ENCODE data around the gene ADRB2. TPM values are rescaled to one million over a fixed set of nuclear protein-coding genes. Genes with fewer than 3 reads are reported as not detected.

ADRB2 gene
- total RNA-seq, 2 donors from 2014 or later, result 0.94 to 1.2 TPM

GRCh38 chr5:148785223-148785622 is 41.2 kb upstream of the ADRB2 start:
- Histone ChIP-seq H3K9ac (ENCODE audit: low read depth in 2 of 2, low read length in 2 of 2) (no peak overlapping the region), H3K9me3 (no peaks in the 10 kb centered on the region), H3K27me3 (no peaks in the 10 kb centered on the region), H3K36me3 (no peaks in the 10 kb centered on the region), H3K4me1 (no peaks in the 10 kb centered on the region), H3K27ac (no peak overlapping the region), H3K4me3 (no peak overlapping the region)
- DNase-seq, result no peak
- intact Hi-C loops (cut with DNase I), result no loop called here
- TF ChIP-seq, protein P1, sequence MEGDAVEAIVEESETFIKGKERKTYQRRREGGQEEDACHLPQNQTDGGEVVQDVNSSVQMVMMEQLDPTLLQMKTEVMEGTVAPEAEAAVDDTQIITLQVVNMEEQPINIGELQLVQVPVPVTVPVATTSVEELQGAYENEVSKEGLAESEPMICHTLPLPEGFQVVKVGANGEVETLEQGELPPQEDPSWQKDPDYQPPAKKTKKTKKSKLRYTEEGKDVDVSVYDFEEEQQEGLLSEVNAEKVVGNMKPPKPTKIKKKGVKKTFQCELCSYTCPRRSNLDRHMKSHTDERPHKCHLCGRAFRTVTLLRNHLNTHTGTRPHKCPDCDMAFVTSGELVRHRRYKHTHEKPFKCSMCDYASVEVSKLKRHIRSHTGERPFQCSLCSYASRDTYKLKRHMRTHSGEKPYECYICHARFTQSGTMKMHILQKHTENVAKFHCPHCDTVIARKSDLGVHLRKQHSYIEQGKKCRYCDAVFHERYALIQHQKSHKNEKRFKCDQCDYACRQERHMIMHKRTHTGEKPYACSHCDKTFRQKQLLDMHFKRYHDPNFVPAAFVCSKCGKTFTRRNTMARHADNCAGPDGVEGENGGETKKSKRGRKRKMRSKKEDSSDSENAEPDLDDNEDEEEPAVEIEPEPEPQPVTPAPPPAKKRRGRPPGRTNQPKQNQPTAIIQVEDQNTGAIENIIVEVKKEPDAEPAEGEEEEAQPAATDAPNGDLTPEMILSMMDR (IDR thresholded peaks at IDR 0.05), result no peak

- Histone ChIP-seq H3K9me3 (no peaks in the 10 kb centered on the region), H3K27me3 (no peaks in the 10 kb centered on the region), H3K4me3 (no peak overlapping the region), H3K27ac (no peak overlapping the region), H3K4me1 (no peaks in the 10 kb centered on the region), H3K9ac (ENCODE audit: low read depth in 2 of 2, low read length in 2 of 2) (no peak overlapping the region), H3K36me3 (no peaks in the 10 kb centered on the region)
- DNase-seq, result no peak
- TF ChIP-seq, protein P1 (IDR thresholded peaks at IDR 0.05), result no peak
- intact Hi-C loops (cut with DNase I), result no loop called here
Measured at GRCh38 chr5:148786456-148786855, 40.0 kb upstream of the ADRB2 start.

GRCh38 chr5:148788636-148789035 is 37.8 kb upstream of the ADRB2 start:
- H3K4me1 ChIP-seq, result no peaks in the 10 kb centered on the region

GRCh38 chr5:148790545-148791333 is 35.7 kb upstream of the ADRB2 start:
- H3K4me3 ChIP-seq, result no peak overlapping the region
- H3K36me3 ChIP-seq, result no peaks in the 10 kb centered on the region
- DNase-seq, result no peak
- no peaks in the 10 kb centered on the region for H3K4me1 ChIP-seq
- H3K27ac ChIP-seq, result no peak overlapping the region
- no peaks in the 10 kb centered on the region for H3K27me3 ChIP-seq
- intact Hi-C loops (cut with DNase I), result no loop called here
- TF ChIP-seq, protein P1 (IDR thresholded peaks at IDR 0.05), result no peak
- H3K9me3 ChIP-seq, result no peaks in the 10 kb centered on the region
- H3K9ac ChIP-seq (ENCODE audit: low read depth in 2 of 2, low read length in 2 of 2), result no peak overlapping the region

More at GRCh38 chr5:148788636-148789035, 37.8 kb upstream of the ADRB2 start:
- H3K9ac ChIP-seq (ENCODE audit: low read depth in 2 of 2, low read length in 2 of 2), result no peak overlapping the region
- H3K27ac ChIP-seq, result no peak overlapping the region
- TF ChIP-seq, protein P1 (IDR thresholded peaks at IDR 0.05), result no peak
- H3K4me3 ChIP-seq, result no peak overlapping the region
- H3K36me3 ChIP-seq, result no peaks in the 10 kb centered on the region
- DNase-seq, result no peak
- no peaks in the 10 kb centered on the region for H3K27me3 ChIP-seq
- H3K9me3 ChIP-seq, result no peaks in the 10 kb centered on the region
- intact Hi-C loops (cut with DNase I), result no loop called here

DNA sequence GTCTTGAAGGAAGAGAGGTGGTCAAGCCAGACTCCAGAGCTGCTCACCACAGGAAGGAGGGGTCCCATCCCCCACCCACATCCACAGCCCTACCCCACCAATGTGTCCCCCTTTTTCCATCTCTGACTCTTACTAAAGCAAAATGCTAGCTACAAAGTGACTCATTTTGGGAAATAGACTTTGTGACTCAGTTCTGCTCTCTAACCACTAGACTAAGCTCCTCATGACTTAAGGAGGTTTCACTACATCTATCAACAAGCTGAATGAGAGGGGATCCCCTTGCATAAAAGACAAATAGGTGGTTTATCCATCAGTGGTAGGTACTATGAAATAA is 35.1 kb upstream of the ADRB2 start:
- H3K27ac ChIP-seq, result no peak overlapping the region
- H3K36me3 ChIP-seq, result no peaks in the 10 kb centered on the region
- intact Hi-C loops (cut with DNase I), result no loop called here
- H3K4me1 ChIP-seq, result no peaks in the 10 kb centered on the region
- TF ChIP-seq, protein P1 (IDR thresholded peaks at IDR 0.05), result no peak
- no peak for DNase-seq
- H3K9ac ChIP-seq (ENCODE audit: low read depth in 2 of 2, low read length in 2 of 2), result no peak overlapping the region
- no peaks in the 10 kb centered on the region for H3K27me3 ChIP-seq
- H3K4me3 ChIP-seq, result no peak overlapping the region
- no peaks in the 10 kb centered on the region for H3K9me3 ChIP-seq

Data from colonic mucosa (tissue), 4 donors.